ENCODE data around the gene DDX3Y.

GRCh38 chrY:12855791-12856275 is 48.8 kb upstream of the DDX3Y start:
- TF ChIP-seq, protein P1, sequence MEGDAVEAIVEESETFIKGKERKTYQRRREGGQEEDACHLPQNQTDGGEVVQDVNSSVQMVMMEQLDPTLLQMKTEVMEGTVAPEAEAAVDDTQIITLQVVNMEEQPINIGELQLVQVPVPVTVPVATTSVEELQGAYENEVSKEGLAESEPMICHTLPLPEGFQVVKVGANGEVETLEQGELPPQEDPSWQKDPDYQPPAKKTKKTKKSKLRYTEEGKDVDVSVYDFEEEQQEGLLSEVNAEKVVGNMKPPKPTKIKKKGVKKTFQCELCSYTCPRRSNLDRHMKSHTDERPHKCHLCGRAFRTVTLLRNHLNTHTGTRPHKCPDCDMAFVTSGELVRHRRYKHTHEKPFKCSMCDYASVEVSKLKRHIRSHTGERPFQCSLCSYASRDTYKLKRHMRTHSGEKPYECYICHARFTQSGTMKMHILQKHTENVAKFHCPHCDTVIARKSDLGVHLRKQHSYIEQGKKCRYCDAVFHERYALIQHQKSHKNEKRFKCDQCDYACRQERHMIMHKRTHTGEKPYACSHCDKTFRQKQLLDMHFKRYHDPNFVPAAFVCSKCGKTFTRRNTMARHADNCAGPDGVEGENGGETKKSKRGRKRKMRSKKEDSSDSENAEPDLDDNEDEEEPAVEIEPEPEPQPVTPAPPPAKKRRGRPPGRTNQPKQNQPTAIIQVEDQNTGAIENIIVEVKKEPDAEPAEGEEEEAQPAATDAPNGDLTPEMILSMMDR (IDR thresholded peaks at IDR 0.05; ENCODE audit: poor library complexity), result no peak
- TF ChIP-seq EZH2 (IDR thresholded peaks at IDR 0.05; ENCODE audit: borderline replicate concordance), result no peak
- TF ChIP-seq EZH2phosphoT487 (IDR thresholded peaks at IDR 0.05; ENCODE audit: low read depth, severe bottlenecking, unreplicated experiment), result no peak

Measured in hepatocyte (in vitro differentiated cells).